GM18519 (cell line): ENCODE data around the gene FKBP2.

ENCODE experiments used
- ATAC-seq: cut with Tn5 transposase; IDR thresholded peaks from one replicate; pipeline ENCODE4 v1.9.1; 2021; ENCODE audit warnings: mild to moderate bottlenecking, moderate library complexity; ENCODE audit not compliant: unreplicated experiment, low FRiP score

The FKBP2 gene

DNA sequence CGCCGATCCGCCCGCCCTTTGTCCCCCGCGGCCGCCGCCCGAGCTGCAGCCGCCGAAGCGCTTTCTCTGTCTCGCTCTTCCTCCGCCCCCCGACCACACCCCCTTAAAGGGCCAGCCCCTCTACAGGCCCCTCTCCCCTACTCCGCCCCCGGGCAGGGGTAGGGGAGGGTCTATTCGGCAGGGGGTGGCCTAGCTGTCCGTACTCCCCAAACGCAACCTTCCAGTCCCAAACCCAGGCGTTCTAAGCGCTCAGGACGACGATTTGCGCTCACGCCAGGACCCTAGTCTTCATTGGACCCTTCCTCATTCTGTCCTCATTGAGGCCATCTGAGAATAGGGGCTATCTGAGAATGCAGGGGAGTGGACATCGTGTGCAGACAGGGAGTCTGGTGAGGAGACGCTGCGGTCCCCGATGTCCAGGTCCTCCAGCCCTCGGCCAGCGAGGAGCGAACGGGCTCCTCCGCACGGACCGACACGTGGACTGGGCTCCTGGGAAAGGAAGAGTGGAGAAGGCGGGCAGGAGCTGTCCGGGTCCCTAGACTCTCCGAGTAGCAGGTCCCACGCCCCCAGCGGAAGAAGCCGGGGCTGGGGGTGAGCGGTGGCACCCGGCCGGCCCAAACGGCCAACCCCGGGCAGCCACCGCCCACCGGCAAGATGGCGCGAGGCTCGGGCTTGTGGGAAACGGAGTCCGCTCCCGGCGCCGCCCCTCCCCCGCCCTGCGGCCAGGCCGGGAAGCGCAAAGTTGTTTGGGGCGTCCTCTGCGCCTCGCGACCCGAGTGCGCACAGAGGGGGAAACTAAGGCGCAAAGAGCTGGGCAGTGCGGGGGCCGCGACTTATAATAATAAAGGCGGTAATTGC is 6.2 kb downstream of the FKBP2 start, which contains the start of gene PPP1R14B:
Gene PPP1R14B, minus strand, starts transcription at position 73 of the 858 bp plus-strand sequence. CDS start 270 bp downstream, outside the sequence.
- ATAC-seq, result no peak

DNA sequence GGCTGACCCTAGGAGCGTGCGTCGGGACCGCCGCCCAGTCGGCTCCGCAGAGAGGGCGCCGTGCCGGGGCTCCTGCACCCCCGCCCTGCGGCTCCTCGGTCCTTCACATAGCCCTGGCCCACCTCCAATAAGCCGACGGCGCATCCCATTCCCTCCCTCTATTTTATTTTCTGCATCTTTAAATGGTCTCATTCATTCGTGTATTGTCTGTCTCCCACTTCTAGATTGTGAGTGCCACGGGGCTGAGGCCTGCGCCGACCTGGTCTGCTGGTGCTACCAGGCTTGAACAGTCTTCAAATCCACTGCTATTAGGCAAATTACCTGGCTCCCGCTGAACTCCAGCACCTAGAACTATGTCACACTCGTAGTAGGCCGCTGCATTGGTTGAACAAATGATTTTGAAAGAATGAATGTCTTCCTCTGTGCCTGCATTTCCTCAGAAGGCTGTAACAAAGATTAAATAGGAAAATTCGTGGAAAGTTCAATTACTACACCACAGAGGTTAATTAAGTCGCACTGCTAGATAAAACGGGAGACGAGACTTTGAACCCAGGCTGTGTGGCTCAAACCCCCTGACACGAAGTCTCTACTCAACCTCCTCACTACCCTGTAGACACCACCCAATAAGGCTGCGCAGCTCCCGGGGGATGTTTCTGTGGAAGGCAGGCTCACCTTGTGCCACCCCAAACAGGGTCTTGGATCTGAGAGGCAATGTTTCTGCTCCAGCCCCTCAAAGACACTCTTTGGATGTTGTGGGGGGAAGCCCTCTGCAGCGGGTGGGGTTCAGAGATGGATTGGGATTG is 7.0 kb downstream of the FKBP2 start:
- ATAC-seq, result no peak

DNA sequence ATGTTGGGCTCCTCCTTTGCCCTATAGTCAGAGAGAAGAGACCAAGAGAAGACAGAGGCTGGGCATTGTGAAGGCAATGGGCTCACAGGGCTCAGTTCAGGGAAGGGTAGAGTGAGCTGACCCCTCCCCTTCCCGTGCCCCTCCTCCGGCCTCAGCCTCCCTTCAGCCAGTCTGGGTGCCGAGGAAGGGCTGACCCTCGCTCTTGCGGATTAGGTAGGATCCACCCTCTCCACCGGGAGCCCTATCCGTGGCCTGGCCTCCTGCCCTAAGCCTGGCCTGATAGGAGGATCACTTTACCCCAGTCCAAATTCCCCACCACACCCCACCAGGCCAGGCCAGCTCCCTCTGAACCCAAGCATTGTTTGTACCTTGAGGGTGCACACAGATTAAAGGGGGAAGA is 7.7 kb downstream of the FKBP2 start:
- ATAC-seq, result no peak

GRCh38 chr11:64249038-64249437 is 8.1 kb downstream of the FKBP2 start:
- no peak for ATAC-seq

DNA sequence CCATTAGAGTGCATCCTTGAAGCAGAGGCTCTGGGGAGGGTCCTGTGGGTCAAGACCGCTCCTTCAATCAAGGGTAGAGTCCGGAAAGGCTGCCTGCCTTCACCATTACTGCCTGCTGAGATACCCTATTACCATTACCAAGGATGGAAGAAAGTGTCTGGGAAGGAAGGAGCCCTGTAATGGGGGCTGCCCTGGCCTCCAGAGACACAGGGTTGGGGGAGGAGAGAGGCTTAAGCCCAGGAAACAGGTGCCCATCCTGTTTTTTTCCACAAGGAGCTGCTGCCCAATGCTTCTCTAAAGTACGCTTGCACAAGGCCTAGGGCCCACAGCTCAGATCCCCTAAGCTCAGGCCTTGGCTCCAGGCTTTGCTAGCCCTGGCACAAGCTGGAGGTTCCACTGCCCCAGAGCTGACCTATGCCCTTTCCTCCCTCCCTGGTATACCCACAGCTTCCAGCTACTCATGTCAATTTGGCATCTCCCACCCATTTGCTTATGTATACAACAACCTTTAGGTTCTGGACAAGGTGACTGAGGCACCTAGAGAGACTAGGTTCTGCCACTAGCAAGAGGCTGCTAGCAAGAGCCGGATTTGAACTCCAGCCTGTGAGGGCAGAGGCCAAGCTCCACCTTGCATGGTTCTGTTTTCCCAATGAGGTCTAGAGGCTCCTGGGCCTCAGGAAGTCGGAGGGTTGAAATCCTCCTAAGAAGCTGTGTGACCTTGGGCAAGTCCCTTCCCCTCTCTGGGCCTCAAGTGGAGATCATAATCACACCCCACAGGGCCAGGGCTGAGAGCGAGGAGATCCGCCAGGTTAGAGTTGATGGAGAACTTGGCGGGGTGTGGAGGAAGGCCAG is 8.9 kb downstream of the FKBP2 start:
- ATAC-seq, result no peak

DNA sequence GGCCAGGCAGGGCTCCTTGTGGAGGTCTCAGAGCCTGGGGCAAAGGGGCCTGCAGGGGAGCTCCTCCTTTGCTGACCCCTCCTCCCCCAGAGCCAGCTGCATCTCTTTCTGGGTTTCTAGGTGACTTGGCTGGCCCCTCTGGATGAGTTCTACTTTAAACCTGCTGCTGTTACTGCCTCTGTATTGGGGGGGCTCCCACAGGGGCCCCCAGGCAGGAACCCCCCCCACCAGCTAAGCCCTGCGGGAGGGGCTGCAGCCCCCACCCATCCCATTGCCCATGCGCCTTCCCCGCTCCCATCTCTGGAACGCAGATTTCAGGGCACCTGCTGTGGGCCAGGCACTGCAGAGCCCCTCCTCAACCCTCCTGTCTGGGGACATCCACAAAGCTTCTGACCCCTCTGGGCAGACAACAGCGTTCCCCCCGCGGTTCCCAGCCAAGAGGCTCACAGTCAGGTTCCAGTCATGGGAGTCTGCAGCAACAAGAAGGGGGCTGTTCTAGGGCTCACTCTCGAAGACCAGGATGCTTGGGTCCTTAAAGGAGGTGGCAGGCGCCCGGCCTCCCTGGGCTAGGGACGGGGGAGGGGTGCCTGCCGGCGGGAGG is 9.6 kb downstream of the FKBP2 start:
- no peak for ATAC-seq

GRCh38 chr11:64251016-64251752 is 10.3 kb downstream of the FKBP2 start, which contains the start of gene PLCB3:
PLCB3 (plus strand) TSS chr11:64251530; CDS start chr11:64251650, 120 bp downstream.
- ATAC-seq, result no peak

DNA sequence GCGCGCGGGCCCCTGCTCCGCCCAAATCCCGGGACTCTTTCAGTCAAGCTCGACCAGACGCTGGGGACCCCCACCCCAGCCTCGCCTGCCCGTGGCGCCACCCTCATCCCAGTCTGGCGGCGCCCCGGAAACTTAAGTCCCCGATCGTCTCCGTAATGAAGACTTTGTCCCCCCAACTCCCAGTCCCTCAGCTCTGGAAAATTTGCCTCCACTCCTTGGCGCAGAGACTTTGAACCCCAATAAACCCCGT is 10.8 kb downstream of the FKBP2 start:
- no peak for ATAC-seq

GRCh38 chr11:64252003-64252872 is 11.3 kb downstream of the FKBP2 start:
- no peak for ATAC-seq

GRCh38 chr11:64253043-64253442 is 12.1 kb downstream of the FKBP2 start:
- ATAC-seq, result no peak

DNA sequence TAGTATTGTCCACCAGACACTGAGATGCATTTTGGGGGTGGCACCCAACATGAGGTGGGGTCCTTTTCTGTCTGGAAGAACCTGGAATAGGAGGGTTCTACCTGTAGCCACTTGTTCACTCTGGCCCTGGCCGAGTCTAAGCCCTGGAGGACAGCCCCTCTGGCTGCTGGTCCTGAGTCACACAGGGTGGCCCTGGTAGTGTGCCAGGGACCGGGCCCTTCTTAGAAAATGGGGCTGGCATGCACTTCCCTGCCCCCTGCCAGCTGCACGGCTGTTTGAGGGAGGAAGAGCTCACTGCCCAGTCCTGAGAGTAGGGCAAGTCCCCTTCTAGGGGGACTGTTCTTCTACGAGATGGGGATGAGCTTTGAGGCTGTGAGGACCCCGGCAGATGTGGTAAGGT is 12.6 kb downstream of the FKBP2 start:
- ATAC-seq, result no peak

DNA sequence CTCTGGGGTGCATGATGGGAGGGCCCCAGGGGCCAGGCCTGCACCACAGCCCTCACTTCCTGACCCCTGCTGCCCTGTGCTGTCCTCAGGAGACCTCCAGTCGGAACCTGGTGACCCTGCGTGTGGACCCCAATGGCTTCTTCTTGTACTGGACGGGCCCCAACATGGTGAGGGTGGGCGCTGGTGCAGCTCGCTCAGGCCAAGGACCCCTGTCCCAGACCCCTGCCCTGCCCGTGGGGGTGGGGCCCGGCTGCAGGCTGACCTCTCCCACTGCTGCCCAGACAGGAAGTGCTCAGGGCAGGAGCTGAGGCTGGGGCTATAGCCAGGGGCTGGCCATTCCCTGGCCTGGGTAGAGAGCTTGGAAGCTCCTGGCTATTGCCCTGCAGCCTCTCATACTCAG is 13.4 kb downstream of the FKBP2 start:
- no peak for ATAC-seq

DNA sequence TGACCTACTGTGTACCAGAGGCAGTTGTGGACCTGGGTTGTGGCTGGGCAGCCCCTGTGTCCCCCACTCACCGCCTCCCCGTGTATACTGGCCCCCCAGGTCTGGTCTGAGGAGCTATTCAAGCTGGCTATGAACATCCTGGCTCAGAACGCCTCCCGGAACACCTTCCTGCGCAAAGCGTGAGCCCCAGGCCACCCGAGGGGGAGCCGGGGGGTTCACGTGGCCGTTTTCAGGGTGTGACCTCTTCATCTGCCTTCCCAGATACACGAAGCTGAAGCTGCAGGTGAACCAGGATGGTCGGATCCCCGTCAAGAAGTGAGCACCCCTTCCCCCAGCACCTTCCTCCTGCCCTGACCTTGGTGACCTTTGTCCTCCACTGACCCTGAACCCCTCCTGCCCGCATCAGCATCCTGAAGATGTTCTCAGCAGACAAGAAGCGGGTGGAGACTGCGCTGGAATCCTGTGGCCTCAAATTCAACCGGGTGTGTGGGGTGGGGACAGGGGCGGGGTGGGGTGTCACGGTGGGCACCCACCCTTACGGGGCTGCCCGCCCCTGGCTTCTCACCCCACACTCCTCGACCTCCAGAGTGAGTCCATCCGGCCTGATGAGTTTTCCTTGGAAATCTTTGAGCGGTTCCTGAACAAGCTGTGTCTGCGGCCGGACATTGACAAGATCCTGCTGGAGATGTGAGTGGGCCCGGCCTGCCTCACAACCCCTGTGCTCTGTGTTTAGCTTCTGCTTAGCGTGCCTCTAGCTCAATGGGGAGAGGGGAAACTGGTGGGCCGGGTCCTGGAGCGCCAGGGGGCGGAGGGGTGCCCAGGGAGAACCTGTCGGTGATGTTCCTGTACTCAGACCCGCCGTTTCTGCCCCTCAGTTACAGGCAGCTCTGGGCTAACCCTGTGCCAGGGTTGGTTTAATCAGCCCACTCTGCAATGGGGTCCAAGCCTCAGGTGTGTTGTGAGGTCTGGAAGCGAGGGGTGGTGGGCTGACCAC is 14.5 kb downstream of the FKBP2 start:
- no peak for ATAC-seq

DNA sequence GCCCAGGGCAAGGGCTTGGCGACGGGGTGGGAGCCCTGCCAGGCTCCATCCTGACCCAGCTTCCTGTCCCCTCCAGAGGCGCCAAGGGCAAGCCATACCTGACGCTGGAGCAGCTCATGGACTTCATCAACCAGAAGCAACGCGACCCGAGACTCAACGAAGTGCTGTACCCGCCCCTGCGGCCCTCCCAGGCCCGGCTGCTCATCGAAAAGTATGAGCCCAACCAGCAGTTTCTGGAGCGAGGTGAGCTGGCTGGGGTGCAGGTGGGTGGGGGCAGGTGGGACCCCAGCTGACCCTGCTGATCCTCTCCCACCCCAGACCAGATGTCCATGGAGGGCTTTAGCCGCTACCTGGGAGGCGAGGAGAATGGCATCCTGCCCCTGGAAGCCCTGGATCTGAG is 15.4 kb downstream of the FKBP2 start:
- no peak for ATAC-seq

- no peak for ATAC-seq
Observed at GRCh38 chr11:64258356-64258755, 17.5 kb downstream of the FKBP2 start.

GRCh38 chr11:64258946-64259532 is 18.1 kb downstream of the FKBP2 start:
- ATAC-seq, result no peak

DNA sequence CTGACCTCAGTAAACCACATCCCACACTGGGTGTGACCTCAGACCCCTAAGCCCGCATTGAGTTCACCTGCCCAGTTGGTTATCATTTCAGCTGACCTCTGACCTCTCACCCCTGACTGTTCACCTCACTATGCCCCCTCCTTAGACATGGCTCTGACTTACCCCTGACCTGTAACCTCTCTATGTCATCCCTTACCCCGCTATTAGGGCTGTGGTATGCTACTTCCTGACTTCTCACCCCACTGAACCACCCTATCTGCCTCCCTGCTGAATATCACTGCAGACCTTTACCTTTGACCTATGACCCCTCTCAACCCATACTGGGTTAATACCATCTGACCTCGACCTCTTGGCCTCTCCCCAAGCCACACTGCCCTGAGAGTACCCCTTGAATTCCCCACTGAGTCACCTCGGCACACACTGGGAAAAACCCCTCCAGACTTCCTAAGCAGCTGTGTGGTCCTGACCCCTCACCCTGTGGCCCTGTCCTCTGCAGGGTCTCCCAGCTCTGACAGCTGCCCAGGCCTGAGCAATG is 18.7 kb downstream of the FKBP2 start:
- no peak for ATAC-seq
